GM12878 (cell line): Measurements from ENCODE around the gene AKT1.

Experiments used
- FOXK2 ChIP-seq: fragments of 450-650 bp; IDR thresholded peaks from 2 replicates; pipeline ENCODE4 v1.6.1; 2017; ENCODE audit warnings: mild to moderate bottlenecking, moderate library complexity
- POLR2AphosphoS5 ChIP-seq: IDR thresholded peaks from 2 replicates; pipeline ENCODE4 v1.6.1; 2011; ENCODE audit warnings: mild to moderate bottlenecking, low read length, inconsistent platforms
- SP1 ChIP-seq: IDR thresholded peaks from one replicate; pipeline ENCODE4 v1.6.1; 2011; ENCODE audit warnings: low read depth, low read length
- TF ChIP-seq, protein P1 (sequence below), 3 experiments: IDR thresholded peaks in 2 of 3; conservative IDR thresholded peaks in 1 of 3; 2 replicates each; pipeline ENCODE4 v1.5.1; 2011; ENCODE audit warnings: low read depth in 3 of 3, low read length in 3 of 3, mild to moderate bottlenecking in 3 of 3, control low read depth in 2 of 3, moderate library complexity in 2 of 3, inconsistent platforms in 1 of 3, mixed read lengths in 1 of 3; ENCODE audit not compliant: control insufficient read depth in 2 of 3, insufficient read depth in 1 of 3; ENCODE audit errors: extremely low read depth in 1 of 3

- no peak for TF ChIP-seq POLR2AphosphoS5
- TF ChIP-seq, protein P1, sequence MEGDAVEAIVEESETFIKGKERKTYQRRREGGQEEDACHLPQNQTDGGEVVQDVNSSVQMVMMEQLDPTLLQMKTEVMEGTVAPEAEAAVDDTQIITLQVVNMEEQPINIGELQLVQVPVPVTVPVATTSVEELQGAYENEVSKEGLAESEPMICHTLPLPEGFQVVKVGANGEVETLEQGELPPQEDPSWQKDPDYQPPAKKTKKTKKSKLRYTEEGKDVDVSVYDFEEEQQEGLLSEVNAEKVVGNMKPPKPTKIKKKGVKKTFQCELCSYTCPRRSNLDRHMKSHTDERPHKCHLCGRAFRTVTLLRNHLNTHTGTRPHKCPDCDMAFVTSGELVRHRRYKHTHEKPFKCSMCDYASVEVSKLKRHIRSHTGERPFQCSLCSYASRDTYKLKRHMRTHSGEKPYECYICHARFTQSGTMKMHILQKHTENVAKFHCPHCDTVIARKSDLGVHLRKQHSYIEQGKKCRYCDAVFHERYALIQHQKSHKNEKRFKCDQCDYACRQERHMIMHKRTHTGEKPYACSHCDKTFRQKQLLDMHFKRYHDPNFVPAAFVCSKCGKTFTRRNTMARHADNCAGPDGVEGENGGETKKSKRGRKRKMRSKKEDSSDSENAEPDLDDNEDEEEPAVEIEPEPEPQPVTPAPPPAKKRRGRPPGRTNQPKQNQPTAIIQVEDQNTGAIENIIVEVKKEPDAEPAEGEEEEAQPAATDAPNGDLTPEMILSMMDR (IDR thresholded peaks at IDR 0.05 in 2 of 3, conservative IDR thresholded peaks at IDR 0.05 in 1 of 3; ENCODE audit: control insufficient read depth in 2 of 3, extremely low read depth in 1 of 3, insufficient read depth in 1 of 3, low read depth in 3 of 3, low read length in 3 of 3) = peak; percentile 43 to 73 (median 60); a peak in 5 of 6 replicates
- no peak for TF ChIP-seq FOXK2
- TF ChIP-seq SP1 = no peak
These were observed 30.8 kb upstream of the AKT1 start for GRCh38 chr14:104826189-104826860.
